ENCODE data around the gene POM121L12.

Gene POM121L12

GRCh38 chr7:53003653-53004445, 31.6 kb upstream of the POM121L12 start:
- H3K4me3 ChIP-seq (ENCODE audit: control insufficient read depth, low read depth, low read length), result no peak overlapping the region
- DNase-seq (ENCODE audit: low read depth), result no peak
- no peak for TF ChIP-seq CTCF (IDR thresholded peaks at IDR 0.05; ENCODE audit: control insufficient read depth, insufficient read depth, low read depth, low read length, missing control alignments)

GRCh38 chr7:53013925-53014324, 21.5 kb upstream of the POM121L12 start:
- no peak for TF ChIP-seq CTCF (IDR thresholded peaks at IDR 0.05; ENCODE audit: control insufficient read depth, insufficient read depth, low read depth, low read length, missing control alignments)
- DNase-seq (ENCODE audit: low read depth), result no peak

GRCh38 chr7:53015463-53015862, 20.0 kb upstream of the POM121L12 start:
- DNase-seq (ENCODE audit: low read depth), result no peak
- no peak for TF ChIP-seq CTCF (IDR thresholded peaks at IDR 0.05; ENCODE audit: control insufficient read depth, insufficient read depth, low read depth, low read length, missing control alignments)
- no peak overlapping the region for H3K4me3 ChIP-seq (ENCODE audit: control insufficient read depth, low read depth, low read length)

More at GRCh38 chr7:53013925-53014324, 21.5 kb upstream of the POM121L12 start:
- H3K4me3 ChIP-seq (ENCODE audit: control insufficient read depth, low read depth, low read length), result no peak overlapping the region

- H3K4me3 ChIP-seq (ENCODE audit: control insufficient read depth, low read depth, low read length), result no peak overlapping the region
- no peak for DNase-seq (ENCODE audit: low read depth)
- TF ChIP-seq CTCF (IDR thresholded peaks at IDR 0.05; ENCODE audit: control insufficient read depth, insufficient read depth, low read depth, low read length, missing control alignments), result no peak
Observed at GRCh38 chr7:53022893-53023292, 12.5 kb upstream of the POM121L12 start.

GRCh38 chr7:53048638-53049037, 13.2 kb downstream of the POM121L12 start:
- no peak for TF ChIP-seq CTCF (IDR thresholded peaks at IDR 0.05; ENCODE audit: control insufficient read depth, insufficient read depth, low read depth, low read length, missing control alignments)
- no peak for DNase-seq (ENCODE audit: low read depth)
- no peak overlapping the region for H3K4me3 ChIP-seq (ENCODE audit: control insufficient read depth, low read depth, low read length)

- DNase-seq (ENCODE audit: low read depth), result no peak
- H3K4me3 ChIP-seq (ENCODE audit: control insufficient read depth, low read depth, low read length), result no peak overlapping the region
- TF ChIP-seq CTCF (IDR thresholded peaks at IDR 0.05; ENCODE audit: control insufficient read depth, insufficient read depth, low read depth, low read length, missing control alignments), result no peak
Observed at GRCh38 chr7:53050433-53050832, 15.0 kb downstream of the POM121L12 start.

Data from AG09309 (cell line).